ENCODE data around the gene MYRIP. TPM values are rescaled to one million over a fixed set of nuclear protein-coding genes. Genes with fewer than 3 reads are reported as not detected.
"Not testable (repeated sequence)": the region's sequence is repeated elsewhere in the genome, so short reads cannot be mapped to it uniquely, and the experiment has no call there.

The MYRIP gene
- total and polyA plus RNA-seq, 11 donors, result 0.42 to 2.2 (median 0.90) TPM

- H3K27me3 ChIP-seq, result no peaks in the 10 kb centered on the region
- H3K9me3 ChIP-seq, result no peaks in the 10 kb centered on the region
- ATAC-seq (no peak), DNase-seq (no peak)
- no peak overlapping the region for H3K4me3 ChIP-seq
- H3K4me1 ChIP-seq, result peaks cover 0 to under 1% (median 0%) of the 10 kb centered on the region in 12 donors
- TF ChIP-seq POLR2A (IDR thresholded peaks at IDR 0.05) (no peak), CTCF (IDR thresholded peaks at IDR 0.05) (no peak)
- H3K36me3 ChIP-seq, result no peaks in the 10 kb centered on the region
- H3K27ac ChIP-seq, result no peak overlapping the region
- intact Hi-C loops (cut with DNase I), result no loop called here
Observed at GRCh38 chr3:39765575-39765974, 43.8 kb upstream of the MYRIP start.

DNA sequence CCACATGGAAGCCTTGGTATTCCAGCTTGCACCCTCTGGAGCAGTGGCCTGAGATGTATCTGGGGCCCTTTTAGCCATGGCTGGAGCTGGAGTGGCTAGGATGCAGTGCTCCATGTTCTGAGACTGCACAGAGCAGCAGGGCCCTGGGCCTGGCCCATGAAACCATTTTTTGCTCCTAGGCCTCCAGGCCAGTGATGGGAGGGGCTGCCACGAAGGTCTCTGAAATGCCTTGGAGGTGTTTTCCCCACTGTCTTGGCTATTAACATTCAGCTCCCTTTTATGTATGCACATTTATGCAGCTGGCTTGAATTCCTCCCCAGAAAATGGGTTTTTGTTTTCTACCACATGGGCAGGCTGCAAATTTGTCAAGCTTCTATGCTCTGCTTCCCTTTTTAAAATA lies 43.0 kb upstream of the MYRIP start:
- H3K27me3 ChIP-seq, result no peaks in the 10 kb centered on the region
- ATAC-seq (no peak), DNase-seq (no peak)
- H3K4me1 ChIP-seq, result peaks cover 0 to 4% (median 0%) of the 10 kb centered on the region in 12 donors
- H3K9me3 ChIP-seq, result no peaks in the 10 kb centered on the region
- no peak for TF ChIP-seq POLR2A (IDR thresholded peaks at IDR 0.05)
- no peak for TF ChIP-seq CTCF (IDR thresholded peaks at IDR 0.05)
- H3K36me3 ChIP-seq, result no peaks in the 10 kb centered on the region
- H3K4me3 ChIP-seq, result no peak overlapping the region
- 67 to 71% (median 69%) methylated on average over 1 of the region's 1 CpG for WGBS, 4 donors
- no peak overlapping the region for H3K27ac ChIP-seq
- intact Hi-C loops (cut with DNase I), result no loop called here

GRCh38 chr3:39766909-39767308 lies 42.5 kb upstream of the MYRIP start:
- H3K27ac ChIP-seq; H3K36me3 ChIP-seq; ATAC-seq; H3K4me3 ChIP-seq; intact Hi-C loops (cut with DNase I); DNase-seq; H3K9me3 ChIP-seq; H3K4me1 ChIP-seq; H3K27me3 ChIP-seq: not testable (repeated sequence)

DNA sequence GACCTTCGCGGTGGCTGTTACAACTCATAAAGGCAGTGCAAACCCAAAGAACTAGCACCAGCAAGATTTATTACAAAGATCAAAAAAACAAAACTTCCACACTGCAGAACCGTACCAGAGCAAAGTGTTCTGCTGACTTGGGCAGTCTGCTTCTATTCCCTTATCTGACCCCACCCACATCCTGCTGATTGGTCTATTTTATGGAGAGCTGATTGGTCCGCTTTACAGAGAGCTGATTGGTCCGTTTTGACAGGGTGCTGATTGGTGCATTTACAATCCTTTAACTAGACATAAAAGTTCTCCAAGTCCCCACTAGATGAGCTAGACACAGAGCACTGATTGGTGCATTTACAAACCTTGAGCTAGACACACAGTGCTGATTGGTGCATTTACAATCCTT lies 31.2 kb upstream of the MYRIP start:
- ATAC-seq; intact Hi-C loops (cut with DNase I); H3K36me3 ChIP-seq; H3K9me3 ChIP-seq; H3K27ac ChIP-seq; H3K4me3 ChIP-seq; DNase-seq; H3K27me3 ChIP-seq; H3K4me1 ChIP-seq: not testable (repeated sequence)
- WGBS, 4 donors, result 87 to 89% (median 88%) methylated on average over 5 of the region's 5 CpGs

- H3K4me3 ChIP-seq, result no peak overlapping the region
- TF ChIP-seq CTCF (IDR thresholded peaks at IDR 0.05) (no peak), POLR2A (IDR thresholded peaks at IDR 0.05) (no peak)
- H3K4me1 ChIP-seq, result no peaks in the 10 kb centered on the region
- no peaks in the 10 kb centered on the region for H3K9me3 ChIP-seq
- DNase-seq (no peak), ATAC-seq (peak in 1 of 4 donors; percentile 29)
- WGBS, 4 donors, result 93 to 95% (median 93%) methylated on average over 19 to 40 of the region's 40 CpGs
- no peak overlapping the region for H3K27ac ChIP-seq
- no peaks in the 10 kb centered on the region for H3K27me3 ChIP-seq
- intact Hi-C loops (cut with DNase I), result no loop called here
- no peaks in the 10 kb centered on the region for H3K36me3 ChIP-seq
Observed at GRCh38 chr3:39779511-39780230, 29.7 kb upstream of the MYRIP start.
